Heart left ventricle (tissue), 13 donors: ENCODE results near the gene TSPAN15.

Source experiments
- POLR2A ChIP-seq, 2 donors: fragments of 450-650 bp; IDR thresholded peaks; one replicate each; pipeline ENCODE4 v1.6.1; 2017; ENCODE audit warnings: antibody characterized with exemption in 2 of 2, mild to moderate bottlenecking in 2 of 2, moderate library complexity in 2 of 2
- TF ChIP-seq, protein P1 (sequence below), 12 donors: fragments of 200-600 bp; sonication (generic) in 4 of 12; IDR thresholded peaks; one replicate each; pipeline versions ENCODE4 v1.5.0 to v1.8.0; 2018 to 2022; ENCODE audit warnings: antibody characterized with exemption in 12 of 12, mild to moderate bottlenecking in 5 of 12
- donor health status: ischemic (EF 13 %, LVEDD 7.1; RV severe dilation, severe dysfunction).
- donor health status: DM: no; HTN: yes; CAD: no.
- donor health status: DM: no; HTN: no; CAD: no.
- donor health status: ischemic (EF 25% LVEDD 6.9; RV normal size, moderate dysfunction).
- donor health status: ischemic (EF 25% LVEDD 5.7; RV mildly dilated, moderate dysfunction).
- donor health status: ischemic (EF 35%, LVEDD 5.7; RV mildly dilated, moderate dysfunction).
- donor health status: nonischemic (EF 11% LVEDD 7.7; RV severe dilation, severe dysfunction).
- donor health status: DM: yes; HTN: yes; CAD: no.
- donor health status: PGD.
- donor health status: ischemic (EF 29% LVEDD 5.4; RV normal size, mild dysfunction).
- donor health status: nonischemic (EF 23%, LVEDD 6.1; RV moderate dilation, normal function).

DNA sequence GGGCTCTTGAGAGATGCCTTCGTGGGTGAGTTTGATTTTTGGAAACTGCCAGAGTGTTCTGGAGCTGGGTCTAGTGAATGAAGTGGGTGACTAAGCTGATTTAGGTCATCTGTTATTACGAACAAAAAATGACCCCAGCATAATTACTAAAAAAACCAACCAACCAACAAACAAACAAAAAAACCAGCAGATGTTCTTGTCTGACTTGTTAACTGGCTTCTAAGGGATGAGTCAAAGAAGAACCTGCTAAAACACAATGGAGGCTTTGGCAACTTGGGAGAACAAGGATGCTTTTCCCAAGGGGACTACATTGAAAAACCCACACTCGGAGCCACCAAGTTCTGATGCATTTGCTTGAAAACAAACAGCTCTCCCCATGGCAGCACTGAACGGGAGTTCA is 46.0 kb upstream of the TSPAN15 start:
- TF ChIP-seq, protein P1, sequence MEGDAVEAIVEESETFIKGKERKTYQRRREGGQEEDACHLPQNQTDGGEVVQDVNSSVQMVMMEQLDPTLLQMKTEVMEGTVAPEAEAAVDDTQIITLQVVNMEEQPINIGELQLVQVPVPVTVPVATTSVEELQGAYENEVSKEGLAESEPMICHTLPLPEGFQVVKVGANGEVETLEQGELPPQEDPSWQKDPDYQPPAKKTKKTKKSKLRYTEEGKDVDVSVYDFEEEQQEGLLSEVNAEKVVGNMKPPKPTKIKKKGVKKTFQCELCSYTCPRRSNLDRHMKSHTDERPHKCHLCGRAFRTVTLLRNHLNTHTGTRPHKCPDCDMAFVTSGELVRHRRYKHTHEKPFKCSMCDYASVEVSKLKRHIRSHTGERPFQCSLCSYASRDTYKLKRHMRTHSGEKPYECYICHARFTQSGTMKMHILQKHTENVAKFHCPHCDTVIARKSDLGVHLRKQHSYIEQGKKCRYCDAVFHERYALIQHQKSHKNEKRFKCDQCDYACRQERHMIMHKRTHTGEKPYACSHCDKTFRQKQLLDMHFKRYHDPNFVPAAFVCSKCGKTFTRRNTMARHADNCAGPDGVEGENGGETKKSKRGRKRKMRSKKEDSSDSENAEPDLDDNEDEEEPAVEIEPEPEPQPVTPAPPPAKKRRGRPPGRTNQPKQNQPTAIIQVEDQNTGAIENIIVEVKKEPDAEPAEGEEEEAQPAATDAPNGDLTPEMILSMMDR (IDR thresholded peaks at IDR 0.05), result no peak
- TF ChIP-seq POLR2A (IDR thresholded peaks at IDR 0.05), result no peak
